HUES64 (cell line): ENCODE measurements around the gene AKIRIN1.
A peak's percentile ranks its signal among the peaks of the same experiment; 100 is the strongest.
"Not testable (repeated sequence)": the region's sequence is repeated elsewhere in the genome, so short reads cannot be mapped to it uniquely, and the experiment has no call there.

ENCODE experiments used
- H3K27ac ChIP-seq: 2 replicates; pipeline ENCODE4 v1.7.0; 2013; ENCODE audit warnings: low read depth, low read length, inconsistent platforms
- H3K27me3 ChIP-seq: 2 replicates; pipeline ENCODE4 v1.6.1; 2013; ENCODE audit warnings: mild to moderate bottlenecking, low read length; ENCODE audit not compliant: insufficient read depth
- H3K36me3 ChIP-seq: 2 replicates; pipeline ENCODE4 v1.6.1; 2013; ENCODE audit warnings: mild to moderate bottlenecking, low read length; ENCODE audit not compliant: insufficient read depth
- H3K4me1 ChIP-seq: 2 replicates; pipeline ENCODE4 v1.6.1; 2013; ENCODE audit warnings: mild to moderate bottlenecking, low read length, moderate library complexity; ENCODE audit not compliant: insufficient read depth
- H3K4me3 ChIP-seq: 2 replicates; pipeline ENCODE4 v1.5.1; 2013; ENCODE audit warnings: mild to moderate bottlenecking, low read length, moderate library complexity
- H3K9ac ChIP-seq: 2 replicates; pipeline ENCODE4 v1.6.1; 2013; ENCODE audit warnings: mild to moderate bottlenecking, low read depth, low read length
- H3K9me3 ChIP-seq: 2 replicates; pipeline ENCODE4 v1.6.1; 2013; ENCODE audit warnings: low read depth, low read length; ENCODE audit not compliant: insufficient read depth
- WGBS: fragments of 150-250, 120-280 bp; methylation state at CpG from one replicate; pipeline ENCODE4 v1.1.7; 2013; ENCODE audit warnings: missing lambda C conversion rate; 5-methylcytosine and 5-hydroxymethylcytosine counted together

The AKIRIN1 gene

DNA sequence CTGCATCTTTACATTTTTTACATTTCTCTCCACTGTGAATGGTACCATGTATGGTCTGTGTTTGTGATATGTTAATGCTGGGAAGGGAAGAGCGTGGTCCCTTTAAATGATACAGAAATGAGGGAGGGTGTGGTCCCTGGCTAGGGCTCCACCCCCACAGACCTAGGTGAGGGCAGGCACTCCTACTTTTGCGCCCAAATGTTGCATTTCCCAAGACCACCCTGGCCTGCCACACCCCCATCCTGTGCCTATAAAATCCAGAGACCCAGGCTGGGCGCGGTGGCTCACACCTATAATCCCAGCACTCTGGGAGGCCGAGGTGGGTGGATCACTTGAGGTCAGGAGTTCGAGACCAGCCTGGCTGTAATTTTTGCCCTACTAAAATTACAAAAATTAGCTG lies 17.9 kb upstream of the AKIRIN1 start:
- H3K27me3 ChIP-seq, H3K4me3 ChIP-seq, H3K9ac ChIP-seq, H3K27ac ChIP-seq, H3K4me1 ChIP-seq, H3K9me3 ChIP-seq, H3K36me3 ChIP-seq: not testable (repeated sequence)
- WGBS, result 68% methylated on average over 6 of the region's 6 CpGs

DNA sequence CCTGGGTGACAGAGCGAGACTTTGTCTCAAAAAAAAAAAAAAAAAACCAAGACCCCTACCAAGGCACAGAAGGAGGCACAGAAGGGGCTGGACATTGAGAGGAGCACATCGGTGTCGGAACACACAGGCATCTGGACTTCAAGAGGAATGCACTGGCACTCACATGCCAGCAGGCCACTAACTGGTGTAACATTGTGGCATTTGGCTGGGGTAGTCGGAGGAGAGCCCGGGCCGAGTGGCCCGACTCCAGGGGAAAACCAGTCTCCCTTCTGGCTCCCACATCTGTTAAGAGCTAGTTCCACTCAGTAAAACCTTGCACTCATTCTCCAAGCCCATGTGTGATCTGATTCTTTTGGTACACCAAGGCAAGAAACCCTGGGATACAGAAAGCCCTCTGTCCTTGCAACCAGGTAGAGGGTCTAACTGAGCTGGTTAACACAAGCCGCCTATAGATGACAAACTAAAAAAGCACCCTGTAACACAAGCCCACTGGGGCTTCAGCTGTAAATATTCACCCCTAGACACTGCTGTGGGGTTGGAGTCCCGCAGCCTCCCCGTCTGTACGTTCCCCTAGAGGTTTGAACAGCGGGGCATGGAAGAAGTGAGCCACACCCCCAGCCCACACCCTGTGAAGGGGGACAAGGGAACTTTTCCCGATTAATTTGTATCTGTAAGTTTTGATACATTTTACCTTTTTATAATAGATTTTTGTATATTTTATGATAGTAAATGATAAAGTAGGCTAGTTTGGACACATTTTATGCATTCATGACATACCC lies 17.2 kb upstream of the AKIRIN1 start:
- Histone ChIP-seq H3K4me3 (no peak overlapping the region), H3K27me3 (no peaks in the 10 kb centered on the region), H3K27ac (no peak overlapping the region), H3K9ac (no peak overlapping the region), H3K4me1 (no peaks in the 10 kb centered on the region), H3K36me3 (no peaks in the 10 kb centered on the region), H3K9me3 (peaks cover 6% of the 10 kb centered on the region; the same call in 1 of the 2 replicates)
- WGBS, result 85% methylated on average over 11 of the region's 13 CpGs

DNA sequence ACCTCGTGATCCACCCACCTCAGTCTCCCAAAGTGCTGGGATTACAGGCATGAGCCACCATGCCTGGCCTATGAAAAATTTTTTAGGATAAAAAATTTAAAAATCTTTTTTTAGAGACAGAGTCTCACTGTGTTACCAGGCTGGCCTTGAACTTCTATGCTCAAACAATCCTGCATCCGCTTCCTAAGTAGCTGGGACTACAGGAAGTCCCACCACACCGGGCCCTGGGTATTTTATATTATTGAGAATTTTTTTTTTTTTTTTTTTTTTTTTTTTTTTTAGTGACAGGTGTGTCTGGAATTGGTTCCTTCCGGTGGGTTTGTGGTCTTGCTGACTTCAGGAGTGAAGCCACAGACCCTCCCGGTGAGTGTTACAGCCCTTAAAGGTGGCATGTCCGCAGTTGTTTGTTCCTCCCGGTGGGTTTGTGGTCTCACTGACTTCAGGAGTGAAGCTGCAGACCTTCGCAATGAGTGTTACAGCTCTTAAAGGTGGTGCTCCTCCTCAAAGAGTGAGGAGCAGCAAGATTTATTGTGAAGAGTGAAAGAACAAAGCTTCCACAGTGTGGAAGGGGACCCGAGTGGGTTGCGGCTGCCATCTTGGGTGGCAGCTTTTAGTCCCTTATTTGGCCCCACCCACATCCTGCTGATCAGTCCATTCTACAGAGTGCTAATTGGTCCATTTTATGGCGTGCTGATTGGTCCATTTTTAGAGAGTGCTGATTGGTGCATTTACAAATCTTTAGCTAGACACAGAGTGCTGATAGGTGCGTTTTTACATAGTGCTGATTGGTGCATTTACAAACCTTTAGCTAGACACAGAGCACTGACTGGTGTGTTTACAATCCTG lies 13.5 kb upstream of the AKIRIN1 start:
- not testable (repeated sequence) for H3K36me3 ChIP-seq, H3K27ac ChIP-seq, H3K27me3 ChIP-seq, H3K4me1 ChIP-seq, H3K9ac ChIP-seq, H3K4me3 ChIP-seq
- 96% methylated on average over 12 of the region's 12 CpGs for WGBS
- H3K9me3 ChIP-seq, result peaks cover 11% of the 10 kb centered on the region; the same call in 1 of the 2 replicates

DNA sequence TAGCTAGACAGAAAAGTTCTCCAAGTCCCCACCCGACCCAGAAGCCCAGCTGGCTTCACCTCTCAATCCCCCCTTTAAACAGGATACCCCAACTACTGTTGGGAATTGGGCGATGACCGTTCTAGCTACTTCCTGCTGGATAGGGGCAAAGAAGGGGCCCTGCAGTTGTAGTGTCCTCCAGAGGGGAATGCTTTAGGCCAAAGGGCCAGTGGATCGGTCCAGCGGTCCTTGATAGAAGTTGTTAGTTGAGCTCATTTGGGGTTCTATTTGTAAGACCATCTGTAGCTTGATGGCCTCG lies 12.9 kb upstream of the AKIRIN1 start:
- H3K9ac ChIP-seq, result not testable (repeated sequence)

DNA sequence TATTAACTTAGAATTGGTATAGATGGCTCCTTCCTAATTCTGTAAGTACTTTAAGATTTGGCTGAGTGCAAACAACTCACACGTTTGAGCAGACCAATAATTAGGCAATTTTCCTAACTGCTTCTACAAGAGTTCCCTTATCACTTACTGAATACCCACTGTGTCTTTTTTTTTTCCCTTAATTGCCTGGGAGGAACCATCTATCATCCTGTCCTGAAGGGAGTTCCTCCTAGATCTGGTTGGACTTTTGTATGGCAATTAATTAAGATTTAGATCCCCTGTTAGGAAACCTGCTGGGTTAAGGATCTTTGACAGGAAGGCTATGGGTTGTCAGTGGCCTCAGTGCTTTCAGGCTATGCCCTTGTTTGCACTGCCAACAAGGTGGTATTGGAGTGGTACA lies 11.7 kb upstream of the AKIRIN1 start:
- H3K4me1 ChIP-seq, H3K9ac ChIP-seq, H3K4me3 ChIP-seq, H3K27me3 ChIP-seq, H3K36me3 ChIP-seq, H3K27ac ChIP-seq: not testable (repeated sequence)
- WGBS, result 83% methylated on average over 1 of the region's 1 CpG
- H3K9me3 ChIP-seq, result peaks cover 11% of the 10 kb centered on the region; the same call in 1 of the 2 replicates

More for the DNA sequence above, 12.9 kb upstream of the AKIRIN1 start:
- 97% methylated on average over 6 of the region's 6 CpGs for WGBS
- not testable (repeated sequence) for H3K27ac ChIP-seq, H3K4me3 ChIP-seq, H3K4me1 ChIP-seq, H3K27me3 ChIP-seq, H3K36me3 ChIP-seq
- H3K9me3 ChIP-seq, result peaks cover 11% of the 10 kb centered on the region; the same call in 1 of the 2 replicates

DNA sequence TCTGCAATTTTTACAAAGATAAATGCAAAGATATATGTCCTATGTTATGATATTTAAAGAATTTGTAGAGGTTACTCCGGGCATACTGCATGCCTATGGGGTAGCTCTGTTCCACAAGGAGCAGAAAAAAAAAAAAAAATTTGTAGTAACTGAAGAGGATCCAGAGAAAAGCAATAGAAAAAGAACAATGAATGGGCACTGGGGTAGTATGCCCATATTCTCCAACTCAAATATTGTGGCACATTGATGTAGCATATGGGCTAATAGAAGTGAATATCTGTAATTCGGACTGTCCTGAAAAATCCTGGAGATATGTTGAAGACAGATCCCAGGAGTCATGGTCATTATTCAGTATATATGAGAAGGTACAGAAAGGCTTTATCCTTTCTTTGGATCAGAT lies 1.1 kb upstream of the AKIRIN1 start:
- WGBS, result 66% methylated on average over 2 of the region's 2 CpGs
- Histone ChIP-seq H3K27ac (peak overlapping the region; percentile 99), H3K9ac (peak overlapping the region; percentile 41), H3K4me3 (peak overlapping the region; percentile 48), H3K36me3 (peaks cover 28% of the 10 kb centered on the region), H3K27me3 (no peaks in the 10 kb centered on the region), H3K9me3 (no peaks in the 10 kb centered on the region), H3K4me1 (peaks cover 42% of the 10 kb centered on the region)

DNA sequence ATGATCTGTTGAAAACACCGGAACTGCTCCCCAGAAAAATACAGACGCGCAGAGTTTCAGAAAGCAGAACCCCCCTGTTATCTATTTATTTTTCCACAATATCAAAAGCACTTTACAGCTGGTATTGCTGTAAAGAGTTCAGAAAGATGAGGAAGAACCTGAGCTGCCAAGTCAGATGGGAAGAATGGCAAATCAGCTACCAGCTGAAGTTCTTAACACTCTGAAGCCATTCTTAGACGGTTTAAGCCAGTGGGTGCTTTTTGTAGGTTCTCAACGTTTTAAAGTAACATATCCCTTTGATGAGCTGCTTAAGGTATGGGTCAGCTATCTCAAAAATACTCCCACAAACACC lies 714 bp upstream of the AKIRIN1 start:
- H3K27me3 ChIP-seq, result no peaks in the 10 kb centered on the region
- peaks cover 44% of the 10 kb centered on the region for H3K4me1 ChIP-seq
- peaks cover 31% of the 10 kb centered on the region for H3K36me3 ChIP-seq
- no peaks in the 10 kb centered on the region for H3K9me3 ChIP-seq
- H3K27ac ChIP-seq, result peak overlapping the region; percentile 99
- H3K4me3 ChIP-seq, result peak overlapping the region; percentile 48
- 23% methylated on average over 5 of the region's 5 CpGs for WGBS
- peak overlapping the region; percentile 41 for H3K9ac ChIP-seq

DNA sequence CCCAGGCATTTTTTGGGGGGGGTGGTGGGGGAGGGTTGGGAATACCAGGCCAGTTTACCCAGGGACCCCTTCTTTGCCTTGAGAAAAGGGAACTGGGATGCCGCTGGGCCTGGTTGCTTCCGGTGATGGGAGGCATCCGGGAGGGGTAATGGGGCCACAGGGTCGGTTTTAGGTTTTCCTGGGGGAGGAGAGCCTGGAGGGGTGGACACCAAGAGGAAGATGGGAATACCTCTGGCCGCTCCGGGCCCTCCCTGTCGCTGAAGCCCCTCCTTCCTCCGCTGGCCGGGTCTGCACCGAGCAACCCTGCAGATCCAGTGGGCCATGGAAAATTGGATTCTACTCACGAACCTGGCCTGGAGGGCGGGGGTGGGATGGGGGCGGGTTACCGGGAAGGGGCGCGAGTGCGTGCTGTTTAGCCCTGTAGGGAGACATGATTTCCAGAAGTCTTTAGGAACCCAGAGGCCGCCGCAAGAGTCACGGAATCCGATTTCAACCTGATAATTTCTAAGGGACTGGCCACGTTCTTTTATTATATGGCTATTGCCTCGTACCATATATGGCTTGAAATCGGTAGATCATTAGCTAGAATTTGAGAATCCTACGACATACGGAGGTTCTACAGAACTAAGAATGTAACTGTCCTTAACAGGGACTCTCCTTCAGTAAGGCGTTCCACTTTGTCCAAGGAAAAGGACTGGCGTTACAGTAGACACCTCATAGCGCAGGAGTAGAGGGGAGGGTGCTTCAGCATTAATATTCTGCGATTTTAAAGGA lies 749 bp downstream of the AKIRIN1 start:
- Histone ChIP-seq H3K27me3 (no peaks in the 10 kb centered on the region), H3K27ac (peak overlapping the region; percentile 99), H3K4me1 (peaks cover 39% of the 10 kb centered on the region), H3K4me3 (peak overlapping the region; percentile 69), H3K9ac (peak overlapping the region; percentile 99), H3K36me3 (peaks cover 46% of the 10 kb centered on the region), H3K9me3 (no peaks in the 10 kb centered on the region)
- WGBS, result under 1% methylated on average over 30 of the region's 30 CpGs

DNA sequence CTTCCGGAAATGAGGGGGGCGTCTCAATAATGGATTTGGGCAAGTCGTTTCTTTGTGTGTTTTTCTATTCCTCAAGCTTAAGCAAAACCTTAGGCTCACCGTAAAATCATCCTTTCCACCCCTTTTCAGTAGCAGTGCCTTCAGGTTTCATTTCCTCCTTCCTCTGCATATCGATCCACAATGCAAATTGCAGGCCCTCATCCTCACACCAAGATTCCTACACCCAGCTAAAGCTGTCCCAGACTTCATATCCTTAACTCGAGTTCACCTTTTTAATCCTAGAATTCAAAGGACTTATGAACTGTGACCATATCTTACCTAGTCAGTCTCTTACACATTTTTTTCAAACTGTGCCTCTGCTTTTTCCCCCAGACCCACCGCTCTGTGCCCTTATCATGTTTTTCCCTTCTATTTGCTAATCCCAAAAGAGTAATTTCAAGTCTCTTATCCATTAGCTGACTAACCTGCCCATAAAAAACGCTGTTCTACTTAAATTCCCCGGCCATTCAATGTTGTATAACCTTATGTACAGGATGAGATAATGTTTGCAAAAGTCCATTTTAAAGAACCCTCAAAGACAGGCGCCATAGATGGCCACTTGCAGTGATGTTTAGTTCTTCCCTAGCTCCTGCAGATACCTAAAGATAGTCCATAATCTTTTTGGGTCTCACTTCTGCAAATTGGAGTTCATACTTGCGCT lies 1.5 kb downstream of the AKIRIN1 start:
- no peaks in the 10 kb centered on the region for H3K27me3 ChIP-seq
- peak overlapping the region; percentile 99 for H3K9ac ChIP-seq
- no peaks in the 10 kb centered on the region for H3K9me3 ChIP-seq
- WGBS, result 14% methylated on average over 10 of the region's 11 CpGs
- H3K4me3 ChIP-seq, result peak overlapping the region; percentile 69
- H3K27ac ChIP-seq, result peak overlapping the region; percentile 99
- H3K36me3 ChIP-seq, result peaks cover 53% of the 10 kb centered on the region
- H3K4me1 ChIP-seq, result peaks cover 47% of the 10 kb centered on the region

DNA sequence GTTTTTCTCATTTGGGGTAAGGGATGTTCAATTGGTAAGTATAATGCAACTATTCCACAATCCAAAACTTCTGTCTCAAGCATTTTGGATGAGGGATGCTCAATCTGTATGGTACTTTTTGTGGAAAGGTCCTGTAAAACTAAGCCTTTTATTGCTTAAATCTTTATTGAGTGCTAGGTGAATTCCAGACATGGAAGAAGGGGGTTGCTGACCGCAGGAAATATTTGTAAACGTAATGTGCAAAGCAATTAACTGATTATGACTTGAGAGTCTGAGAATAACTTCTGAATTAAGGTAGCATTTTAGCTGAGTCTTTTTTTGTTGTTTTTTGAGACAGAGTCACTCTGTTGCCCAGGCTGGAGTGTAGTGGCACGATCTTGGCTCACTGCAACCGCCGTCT lies 3.1 kb downstream of the AKIRIN1 start:
- peaks cover 70% of the 10 kb centered on the region for H3K36me3 ChIP-seq
- H3K27ac ChIP-seq, result no peak overlapping the region
- peaks cover 56% of the 10 kb centered on the region for H3K4me1 ChIP-seq
- no peaks in the 10 kb centered on the region for H3K9me3 ChIP-seq
- H3K9ac ChIP-seq, result no peak overlapping the region
- WGBS, result 94% methylated on average over 5 of the region's 5 CpGs
- H3K4me3 ChIP-seq, result peak overlapping the region; percentile 69
- H3K27me3 ChIP-seq, result no peaks in the 10 kb centered on the region
